GM19324 (cell line): ENCODE measurements around the gene MPI.
"Not testable (repeated sequence)": the region's sequence is repeated elsewhere in the genome, so short reads cannot be mapped to it uniquely, and the experiment has no call there.

Source experiments
- ATAC-seq: cut with Tn5 transposase; IDR thresholded peaks from one replicate; pipeline ENCODE4 v1.9.1; 2021; ENCODE audit warnings: mild to moderate bottlenecking, moderate library complexity; ENCODE audit not compliant: unreplicated experiment, low FRiP score

Gene MPI

DNA sequence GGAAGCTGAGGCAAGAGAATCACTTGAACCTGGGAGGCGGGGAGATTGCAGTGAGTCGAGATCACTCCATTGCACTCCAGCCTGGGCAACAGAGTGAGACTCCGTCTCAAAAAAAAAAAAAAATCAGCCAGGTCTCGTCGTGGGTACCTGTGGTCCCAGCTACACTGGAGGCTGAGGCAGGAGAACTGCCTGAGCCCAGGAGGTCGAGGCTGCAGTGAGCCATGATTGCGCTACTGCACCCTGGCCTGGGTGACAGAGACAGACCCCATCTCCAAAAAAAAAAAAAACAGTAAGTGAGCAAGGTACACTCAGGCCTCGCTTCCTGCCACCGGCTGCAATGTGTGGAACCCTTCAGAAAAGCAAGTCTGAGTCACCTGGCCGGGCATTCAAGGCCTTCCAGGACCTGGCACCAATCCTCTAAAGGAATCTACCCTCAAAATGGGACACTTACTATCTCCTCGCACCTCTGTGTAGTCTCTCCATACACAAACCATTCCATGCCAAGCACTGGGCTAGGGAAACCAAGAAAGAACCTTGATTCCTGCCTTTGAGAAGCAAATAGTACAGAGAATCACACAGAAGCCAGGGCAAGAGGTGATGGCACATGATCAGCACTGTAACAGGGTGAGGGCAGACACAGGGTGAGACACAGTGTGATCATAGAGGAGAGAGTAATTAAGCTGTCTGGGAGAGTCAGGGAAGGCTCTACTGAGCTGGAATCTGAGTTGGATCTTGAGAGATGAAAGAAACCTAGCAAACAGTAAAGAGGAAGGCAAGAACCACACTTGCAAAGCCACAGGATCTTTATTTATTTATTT is 26.4 kb upstream of the MPI start:
- no peak for ATAC-seq

DNA sequence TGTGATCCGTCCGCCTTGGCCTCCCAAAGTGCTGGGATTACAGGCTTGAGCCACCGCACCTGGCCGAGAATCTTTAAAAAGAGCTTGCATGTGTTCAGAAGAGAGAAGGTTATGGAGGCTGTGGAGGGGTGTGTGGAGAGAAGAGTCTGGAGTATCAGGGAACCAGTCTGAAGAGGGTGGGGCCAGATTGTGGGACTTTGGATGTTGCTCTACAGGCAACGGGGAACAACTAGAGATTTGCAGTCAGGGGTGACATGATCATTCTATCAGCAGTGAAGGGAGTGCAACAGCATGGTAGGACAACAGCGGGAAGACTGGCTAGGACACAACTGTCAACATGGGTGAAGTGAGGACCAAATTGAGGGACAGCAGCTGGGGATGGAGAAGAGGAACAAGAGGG is 25.5 kb upstream of the MPI start:
- no peak for ATAC-seq

- no peak for ATAC-seq
Measured at GRCh38 chr15:74865316-74865715, 24.5 kb upstream of the MPI start.

DNA sequence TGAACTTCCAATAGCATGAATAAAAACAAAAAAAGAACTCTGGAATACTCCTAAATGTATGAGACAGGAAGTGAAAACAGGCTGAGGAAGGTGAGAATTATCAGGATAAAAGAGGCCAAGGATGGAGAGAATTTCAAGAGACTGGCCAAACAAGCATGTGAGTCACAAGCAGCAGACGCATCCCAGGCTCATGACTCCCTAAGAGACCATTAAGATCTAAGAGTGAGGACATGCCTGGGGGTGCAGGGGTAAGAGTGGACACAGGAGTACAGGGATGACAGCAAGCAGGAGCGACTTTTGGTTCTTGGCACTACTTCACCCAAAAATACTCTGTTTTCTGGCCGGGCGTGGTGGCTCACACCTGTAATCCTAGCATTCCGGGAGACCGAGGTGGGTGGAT is 23.8 kb upstream of the MPI start:
- no peak for ATAC-seq

GRCh38 chr15:74867466-74868038 is 22.3 kb upstream of the MPI start:
- no peak for ATAC-seq

GRCh38 chr15:74868059-74868458 is 21.8 kb upstream of the MPI start:
- no peak for ATAC-seq

- no peak for ATAC-seq
Measured at GRCh38 chr15:74869372-74869725, 20.5 kb upstream of the MPI start.

DNA sequence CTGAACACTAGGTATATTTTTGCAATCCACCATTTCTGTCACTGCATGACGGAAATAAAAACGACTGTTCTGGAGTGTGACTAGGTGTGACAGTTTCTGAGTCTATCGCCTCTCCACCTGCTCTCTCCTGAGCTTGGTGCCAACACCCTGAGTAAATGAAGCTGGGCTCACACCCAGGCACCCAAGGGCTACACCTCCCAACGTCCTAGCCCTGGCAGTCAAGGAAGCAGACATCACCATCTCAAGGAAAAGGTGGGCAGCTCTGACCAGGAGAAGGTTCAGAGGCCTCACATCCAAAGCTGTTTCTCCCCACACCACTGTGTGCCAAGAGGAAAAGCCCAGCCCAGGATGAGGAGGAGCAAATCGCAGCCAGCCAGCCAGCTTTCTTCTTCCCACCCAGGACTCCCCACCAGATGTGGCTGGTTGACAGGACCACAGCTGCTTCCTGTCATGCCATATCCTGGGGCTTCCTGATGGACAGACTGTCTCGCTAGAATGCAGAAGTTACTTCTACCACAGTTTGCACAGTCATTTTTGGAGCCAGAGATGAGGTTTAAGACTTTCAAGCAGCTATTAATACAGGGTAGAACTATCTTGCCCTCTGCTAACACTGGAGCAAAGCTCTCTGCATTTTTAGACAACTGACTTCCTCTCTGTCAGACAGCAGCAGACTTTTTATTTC is 20.0 kb upstream of the MPI start:
- ATAC-seq = no peak

- no peak for ATAC-seq
Measured at GRCh38 chr15:74870436-74871215, 19.2 kb upstream of the MPI start.

GRCh38 chr15:74872702-74873035 is 17.2 kb upstream of the MPI start:
- no peak for ATAC-seq

DNA sequence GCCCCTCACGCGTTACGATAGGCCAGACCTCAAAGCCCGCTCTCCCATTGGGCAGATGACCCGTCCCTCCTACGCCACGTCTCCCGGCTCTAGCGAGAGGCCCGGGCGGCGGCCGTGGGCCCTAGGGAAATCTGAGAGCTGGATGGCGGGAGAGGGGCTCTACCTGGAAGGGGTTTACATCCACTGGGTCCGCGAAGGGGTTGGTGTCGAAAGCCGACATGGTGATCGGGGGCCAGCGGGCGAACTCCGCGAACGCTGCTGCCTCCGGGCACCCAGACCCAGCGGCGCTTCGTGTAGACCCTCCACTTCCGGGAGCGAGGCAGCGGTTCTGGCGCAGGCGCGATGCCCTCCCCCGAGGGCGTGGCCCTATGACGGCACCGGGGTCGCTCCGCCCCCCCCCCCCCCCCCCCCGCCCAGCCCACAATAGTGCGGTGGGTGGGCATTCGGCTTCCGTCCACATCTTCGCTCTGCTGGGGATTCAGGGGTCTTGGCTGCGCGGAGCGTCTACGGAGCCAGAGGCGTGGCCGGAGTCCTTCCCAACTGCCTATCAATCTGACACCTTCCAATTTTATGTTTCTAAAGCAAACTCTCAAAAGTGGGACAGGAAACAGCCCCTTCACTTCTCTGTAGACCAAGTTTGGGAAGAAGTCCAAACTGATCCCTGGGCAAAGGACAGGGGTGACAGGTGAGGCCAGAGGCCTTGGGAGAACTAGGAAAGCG is 16.6 kb upstream of the MPI start, which contains the start of gene SCAMP2:
Gene SCAMP2 (minus strand): TSS at position 330 of the 720 bp plus-strand sequence. CDS start 110 bp downstream, at position 220.
- peak; percentile 87 for ATAC-seq

GRCh38 chr15:74873756-74874424 is 16.0 kb upstream of the MPI start:
- ATAC-seq = peak; percentile 5

DNA sequence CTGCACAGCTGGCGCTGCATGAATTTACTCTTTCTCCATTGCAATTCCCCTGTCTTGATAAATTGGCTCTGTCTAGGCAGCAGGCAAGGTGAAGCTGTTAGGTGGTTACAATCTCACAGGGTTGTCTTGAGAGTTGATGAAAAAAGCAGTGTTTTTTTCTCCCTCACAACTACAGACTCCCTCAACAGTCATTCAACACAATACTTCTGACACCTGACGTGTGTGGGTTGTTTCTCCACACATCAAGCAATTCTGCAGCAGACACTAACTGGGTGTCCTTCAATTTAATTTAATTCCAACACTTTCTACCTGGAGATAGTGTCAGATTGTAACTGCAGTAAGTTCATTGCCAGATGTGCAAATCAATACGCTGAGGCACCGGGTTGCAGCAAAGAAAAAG is 11.6 kb upstream of the MPI start:
- no peak for ATAC-seq

GRCh38 chr15:74882528-74882927 is 7.3 kb upstream of the MPI start:
- ATAC-seq = no peak

- no peak for ATAC-seq
Measured at GRCh38 chr15:74884428-74885223, 5.2 kb upstream of the MPI start.

- no peak for ATAC-seq
Measured at GRCh38 chr15:74885461-74885860, 4.4 kb upstream of the MPI start.

DNA sequence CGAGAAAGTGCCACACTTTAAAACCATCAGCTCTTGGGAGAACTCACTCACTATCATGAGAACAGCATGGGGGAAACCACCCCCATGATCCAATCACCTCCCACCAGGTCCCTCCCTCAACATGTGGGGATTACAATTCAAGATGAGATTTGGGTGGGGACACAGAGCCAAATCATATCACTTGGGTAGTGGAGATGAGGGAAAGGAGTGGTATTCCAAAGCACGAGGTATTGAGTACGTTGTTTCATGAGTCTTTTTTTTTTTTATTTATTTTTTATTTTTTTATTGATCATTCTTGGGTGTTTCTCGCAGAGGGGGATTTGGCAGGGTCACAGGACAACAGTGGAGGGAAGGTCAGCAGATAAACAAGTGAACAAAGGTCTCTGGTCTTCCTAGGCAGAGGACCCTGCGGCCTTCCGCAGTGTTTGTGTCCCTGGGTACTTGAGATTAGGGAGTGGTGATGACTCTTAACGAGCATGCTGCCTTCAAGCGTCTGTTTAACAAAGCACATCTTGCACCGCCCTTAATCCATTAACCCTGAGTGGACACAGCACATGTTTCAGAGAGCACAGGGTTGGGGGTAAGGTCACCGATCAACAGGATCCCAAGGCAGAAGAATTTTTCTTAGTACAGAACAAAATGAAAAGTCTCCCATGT is 2.2 kb upstream of the MPI start:
- not testable (repeated sequence) for ATAC-seq

- no peak for ATAC-seq
Measured at GRCh38 chr15:74888716-74889115, 1.1 kb upstream of the MPI start.
